NCI-H345 (cell line): ENCODE measurements around the gene PEX10.

Experiments used
- DNase-seq: peaks from one replicate; lab custom pipeline; 2025; lab: John Stamatoyannopoulos, UW

Gene PEX10

DNA sequence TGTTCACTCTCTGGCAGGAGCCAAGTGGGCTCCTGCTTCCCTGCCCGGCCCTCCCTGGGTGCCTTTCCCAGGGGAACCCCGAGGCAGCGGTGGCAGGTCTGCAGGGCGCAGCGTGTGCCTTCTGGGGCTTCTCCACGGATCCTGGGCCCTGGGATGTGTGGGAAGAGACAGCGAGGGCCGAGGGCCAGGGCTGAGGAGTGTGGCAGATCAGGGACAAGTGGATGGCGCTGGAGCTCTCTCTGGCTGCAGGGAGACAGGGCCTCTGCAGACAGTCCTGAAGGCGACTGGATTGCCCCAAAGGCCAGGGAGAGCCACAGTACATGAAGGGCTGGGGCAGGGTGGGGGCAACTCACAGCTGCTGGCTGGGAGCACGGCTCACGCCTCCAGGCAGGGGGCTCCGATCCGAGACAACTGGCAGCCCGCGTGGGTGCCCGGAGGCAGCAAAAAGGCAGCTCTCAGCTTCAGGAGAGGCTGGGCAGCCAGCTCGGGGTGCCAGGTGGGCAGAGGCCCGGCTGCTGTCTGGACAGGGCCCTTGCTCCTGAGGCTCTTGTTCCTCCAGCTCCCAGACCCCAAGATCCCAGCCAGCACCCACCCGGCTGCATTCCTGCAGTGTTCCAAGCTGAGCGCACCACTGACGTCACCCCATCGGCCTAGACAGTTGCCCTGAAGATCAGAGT lies 37.0 kb downstream of the PEX10 start:
- no peak for DNase-seq

DNA sequence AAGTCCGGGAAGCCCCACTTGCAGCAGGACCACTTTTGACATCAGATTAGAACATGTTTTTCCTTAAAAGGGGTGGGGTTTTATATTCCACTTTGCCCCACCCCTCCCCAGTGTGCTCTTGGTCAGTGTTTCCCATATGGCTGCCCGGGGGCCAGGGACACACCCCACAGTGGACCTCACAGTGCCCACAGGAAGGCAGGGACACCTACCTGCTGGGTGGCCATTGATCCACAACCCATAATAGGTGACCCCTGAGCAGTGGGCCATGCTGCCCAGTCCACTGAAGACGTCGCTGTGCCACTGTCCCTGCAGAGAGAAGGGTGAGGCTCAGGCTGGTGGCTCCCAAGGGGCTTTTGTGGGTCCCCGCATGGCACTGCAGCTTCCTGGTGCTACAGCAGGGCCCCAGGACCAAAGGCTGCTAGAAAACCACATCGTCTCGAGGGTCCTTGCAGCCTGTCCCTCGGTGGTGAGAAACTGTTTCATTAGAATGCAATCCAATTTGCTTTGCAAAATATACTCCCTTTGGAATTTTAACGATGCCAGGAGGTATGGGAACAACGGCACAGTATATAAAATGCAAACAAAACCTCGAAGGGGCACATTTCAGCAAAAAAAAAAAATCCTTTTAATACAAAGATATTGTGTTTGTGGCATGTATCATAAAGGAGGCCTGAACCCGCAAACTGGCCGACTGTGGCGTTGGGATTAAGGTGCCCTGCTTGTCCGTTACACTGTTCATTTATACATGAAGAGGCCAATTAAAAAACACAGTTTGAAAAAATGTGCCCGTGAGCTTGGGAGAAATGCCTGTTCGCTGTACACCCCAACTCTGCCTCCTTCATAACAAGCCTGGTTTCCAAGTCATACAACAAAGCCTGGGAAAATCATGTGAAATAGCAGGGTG lies 37.9 kb downstream of the PEX10 start:
- DNase-seq = no peak

DNA sequence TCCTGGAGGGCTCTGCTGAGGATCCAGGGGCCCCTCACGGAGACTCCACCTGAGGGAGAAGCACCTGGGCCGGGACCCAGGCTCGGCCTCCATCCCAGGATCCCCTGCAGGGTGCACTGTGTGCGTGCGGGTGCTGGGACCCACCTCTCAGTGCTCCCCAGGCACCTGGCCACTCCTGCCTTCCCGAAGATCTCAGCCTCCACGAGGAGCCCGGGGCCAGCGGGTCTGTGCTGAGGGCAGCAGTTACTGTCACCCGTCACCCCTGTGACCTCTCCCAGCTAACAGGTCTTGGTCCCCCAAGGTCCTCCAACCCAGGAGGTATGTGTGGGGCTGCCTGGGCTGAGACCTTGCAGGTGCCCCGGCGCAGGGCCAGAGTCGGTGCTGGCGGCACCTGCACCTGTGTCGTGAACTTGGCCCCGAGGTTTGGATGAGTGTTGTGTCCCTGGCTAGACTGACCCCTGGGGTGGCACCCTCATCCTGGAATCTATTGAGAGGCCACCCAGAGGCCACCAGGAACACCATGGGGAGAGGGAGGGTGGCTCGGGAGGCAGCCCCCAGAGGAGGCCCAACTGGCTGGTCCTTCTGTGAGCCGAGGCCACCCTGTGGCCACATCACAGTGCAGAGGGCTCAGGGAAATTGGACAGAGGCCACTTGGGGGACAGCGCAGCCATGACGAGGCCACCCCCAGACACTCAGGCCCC lies 38.7 kb downstream of the PEX10 start:
- no peak for DNase-seq

DNA sequence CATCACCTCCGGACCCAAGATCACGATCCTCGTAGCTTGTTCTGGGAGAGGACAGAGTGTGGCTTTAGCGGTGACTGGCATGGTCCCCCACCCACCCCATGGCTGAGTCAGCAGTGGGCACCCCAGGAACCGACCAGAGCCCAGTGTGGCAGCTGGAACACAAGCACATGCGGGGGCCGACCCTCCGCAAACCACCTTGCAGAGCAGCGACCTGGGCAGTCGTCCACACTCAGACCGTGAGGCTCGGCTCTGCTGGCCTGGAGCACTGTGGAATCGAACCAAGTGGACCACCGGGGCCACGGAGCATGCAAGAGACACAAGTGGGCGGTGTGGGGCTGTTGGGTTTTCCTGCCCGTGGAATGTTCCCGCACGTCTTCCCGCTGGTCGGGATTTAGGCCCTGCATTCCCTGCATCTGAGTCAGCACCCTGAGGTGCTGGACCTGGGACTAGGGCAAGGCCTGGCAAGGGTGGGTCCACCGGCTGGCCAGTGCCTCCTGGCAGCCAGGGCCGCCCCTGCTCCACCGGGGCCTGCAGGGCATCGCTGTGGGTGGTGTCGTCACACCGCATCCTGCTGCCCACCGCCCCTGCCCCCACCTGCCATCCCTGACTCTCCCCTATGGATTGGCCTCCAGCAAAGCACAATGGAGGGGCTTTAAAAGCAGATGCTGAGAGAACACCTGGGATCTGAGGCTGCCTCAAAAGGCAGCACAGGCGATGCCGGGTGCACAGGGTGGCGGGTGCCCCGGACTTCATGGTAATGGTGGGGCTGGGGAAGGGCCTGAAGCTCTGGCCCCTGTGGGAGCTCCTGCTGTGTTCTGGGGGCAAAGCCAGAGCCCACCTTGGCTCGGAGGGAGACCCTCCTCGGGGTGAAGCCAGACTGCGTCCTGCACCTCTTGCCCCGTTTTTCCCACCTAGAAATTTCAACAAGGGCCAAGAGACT lies 39.5 kb downstream of the PEX10 start:
- DNase-seq = no peak

DNA sequence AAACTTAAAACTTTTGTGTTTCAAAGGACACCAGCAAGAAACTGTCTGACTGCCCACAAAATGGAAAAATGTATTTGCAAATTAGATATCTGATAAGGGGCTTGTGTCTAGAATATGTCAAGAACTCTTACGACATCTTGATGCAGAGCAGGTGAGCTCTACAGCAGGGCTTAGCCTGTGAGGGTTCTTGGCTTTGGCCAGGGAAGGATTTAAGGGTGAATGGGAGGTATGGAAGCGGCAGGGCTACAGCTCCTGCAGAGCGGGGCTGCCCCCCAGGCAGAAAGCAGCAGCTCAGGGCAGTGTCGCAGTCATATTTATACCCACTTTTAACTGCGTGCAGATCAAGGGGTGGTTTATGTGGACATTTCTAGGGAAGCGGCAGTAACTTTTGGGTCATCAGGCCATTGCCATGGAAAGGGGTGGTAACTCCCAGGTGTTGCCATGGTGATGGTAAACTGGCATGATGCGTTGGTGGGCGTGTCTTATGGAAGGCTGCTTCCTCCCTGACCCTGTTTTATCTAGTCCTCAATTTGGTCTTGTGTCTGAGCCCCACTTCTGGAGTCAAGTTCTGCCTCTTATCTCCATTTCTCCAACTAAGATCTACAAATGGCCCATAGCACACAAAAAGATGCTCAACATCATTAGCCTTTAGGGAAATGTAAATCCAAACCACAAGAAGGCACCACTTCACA lies 44.2 kb downstream of the PEX10 start:
- no peak for DNase-seq

DNA sequence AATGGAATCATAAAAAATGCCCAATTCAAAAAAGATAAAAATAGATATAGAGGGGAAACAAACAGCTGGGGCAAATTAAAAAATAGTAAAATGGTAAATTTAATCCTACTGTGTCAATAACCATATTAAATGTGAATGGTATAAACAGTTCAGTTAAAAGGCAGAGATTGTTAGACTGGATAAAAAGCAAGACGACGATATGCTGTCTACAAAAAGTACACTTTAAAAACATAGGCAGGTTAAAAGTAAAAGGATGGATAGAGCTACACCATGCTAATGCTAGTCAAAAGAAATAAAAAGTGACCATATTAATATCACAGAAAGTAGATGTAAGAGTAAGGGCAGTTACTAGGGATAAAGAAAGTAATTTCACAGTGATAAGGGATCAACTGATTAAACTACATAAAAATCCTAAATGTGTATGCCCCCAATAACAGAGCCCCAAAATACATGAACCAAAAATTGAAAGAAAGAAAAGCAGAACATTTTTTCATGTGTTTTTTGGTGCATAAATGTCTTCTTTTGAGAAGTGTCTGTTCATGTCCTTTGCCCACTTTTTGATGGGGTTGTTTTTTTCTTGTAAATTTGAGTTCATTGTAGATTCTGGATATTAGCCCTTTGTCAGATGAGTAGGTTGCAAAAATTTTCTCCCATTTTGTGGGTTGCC lies 48.4 kb downstream of the PEX10 start:
- DNase-seq = no peak

DNA sequence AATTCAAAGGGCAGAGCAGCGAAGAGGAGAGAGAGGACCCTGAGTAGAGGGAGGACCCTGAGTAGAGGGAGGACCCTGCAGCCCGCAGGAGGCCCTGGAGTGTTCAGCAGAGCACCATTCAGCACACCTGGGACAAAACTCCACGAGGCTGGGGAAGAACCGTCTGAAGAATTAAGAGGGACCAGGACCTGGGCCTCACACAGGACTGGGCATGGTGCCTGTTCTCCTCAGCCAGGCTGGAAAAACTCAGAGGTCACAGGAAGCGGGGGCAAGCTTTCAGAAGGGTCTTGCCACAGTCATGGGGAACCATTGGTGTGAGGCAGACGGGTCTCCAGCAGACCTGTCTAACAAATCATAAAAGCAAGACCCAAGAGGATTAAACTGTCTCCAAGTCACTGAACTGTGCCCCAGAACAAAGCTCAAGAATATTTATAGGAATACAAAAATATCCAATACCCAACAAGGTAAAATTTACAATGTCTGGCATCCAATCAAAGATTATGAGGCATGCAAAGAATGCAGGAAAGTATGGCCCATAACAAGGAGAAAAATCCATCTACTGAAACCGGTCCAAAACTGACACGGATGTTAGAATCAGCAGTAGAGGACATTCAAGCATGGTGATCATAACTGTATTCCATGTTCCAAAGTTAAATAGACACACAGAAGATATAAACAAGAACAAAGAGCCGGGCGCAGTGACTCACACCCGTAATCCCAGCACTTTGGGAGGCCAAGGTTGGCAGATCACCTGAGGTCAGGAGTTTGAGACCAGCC lies 51.6 kb downstream of the PEX10 start:
- no peak for DNase-seq

DNA sequence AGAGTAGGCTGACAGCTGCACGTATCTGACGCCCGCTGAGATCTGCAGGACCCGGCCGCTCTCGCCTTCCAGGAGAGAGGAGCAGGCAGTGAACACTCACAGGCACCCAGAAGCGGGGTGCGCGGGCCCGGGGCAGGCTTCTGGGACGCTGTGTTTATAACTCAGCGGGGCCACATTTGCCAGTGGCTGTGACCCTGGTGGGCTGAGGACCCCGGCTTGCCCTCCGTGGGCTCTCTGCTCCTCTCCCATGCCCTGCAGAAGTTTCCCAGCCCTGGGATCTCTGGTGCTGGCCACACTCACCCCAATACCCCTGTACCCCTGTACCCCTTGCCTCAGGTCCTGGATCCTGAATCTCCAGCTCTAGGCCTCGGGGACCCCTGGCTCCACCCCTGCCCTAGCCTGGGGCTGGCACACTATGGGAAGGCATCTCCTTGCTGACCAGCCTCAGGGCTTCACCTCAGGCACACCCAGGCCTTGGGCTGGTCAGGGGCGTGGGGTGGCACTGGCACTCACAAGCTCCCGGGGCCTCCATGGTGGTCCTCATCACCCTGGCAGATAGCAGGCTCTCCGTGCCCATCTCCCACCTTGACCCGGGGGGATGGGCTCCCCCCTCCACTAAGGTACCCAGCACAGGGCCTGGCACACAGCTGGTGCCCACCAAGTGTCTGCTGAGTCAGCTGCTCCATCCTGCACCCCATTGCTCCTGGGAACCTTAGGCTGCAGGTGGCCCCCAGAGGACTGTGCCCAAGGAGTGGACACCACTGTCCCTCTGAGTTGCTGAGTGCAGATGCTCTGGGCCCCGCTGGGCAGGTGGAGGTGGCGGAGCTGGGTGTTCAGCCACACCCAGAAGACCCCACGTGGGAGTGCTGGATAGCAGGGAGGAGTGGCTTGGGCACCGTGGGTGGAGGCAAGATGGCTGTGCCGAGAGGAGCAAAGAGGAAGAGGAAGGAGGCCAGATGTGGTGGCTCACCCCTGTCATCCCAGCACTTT lies 53.4 kb downstream of the PEX10 start:
- DNase-seq = no peak

DNA sequence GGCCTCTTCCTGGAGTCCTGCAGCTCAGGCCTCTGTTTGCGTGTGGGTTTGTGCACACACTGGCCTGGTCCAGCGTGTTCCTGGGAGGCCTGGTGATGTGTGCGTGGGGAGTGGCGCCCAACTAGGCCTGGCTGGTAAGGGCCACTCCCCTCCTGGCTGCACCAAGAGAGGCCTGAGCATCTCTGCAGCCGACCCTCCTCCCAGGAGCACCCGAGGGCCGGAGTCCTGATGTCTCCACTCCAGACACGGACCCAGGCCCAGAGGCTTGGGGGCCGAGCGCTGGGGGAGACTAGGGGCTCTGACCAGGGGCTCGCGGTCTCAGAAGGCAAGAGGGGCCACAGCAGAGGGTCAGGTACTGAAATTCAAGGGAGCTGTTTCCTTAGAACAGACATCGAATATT lies 54.3 kb downstream of the PEX10 start:
- no peak for DNase-seq

DNA sequence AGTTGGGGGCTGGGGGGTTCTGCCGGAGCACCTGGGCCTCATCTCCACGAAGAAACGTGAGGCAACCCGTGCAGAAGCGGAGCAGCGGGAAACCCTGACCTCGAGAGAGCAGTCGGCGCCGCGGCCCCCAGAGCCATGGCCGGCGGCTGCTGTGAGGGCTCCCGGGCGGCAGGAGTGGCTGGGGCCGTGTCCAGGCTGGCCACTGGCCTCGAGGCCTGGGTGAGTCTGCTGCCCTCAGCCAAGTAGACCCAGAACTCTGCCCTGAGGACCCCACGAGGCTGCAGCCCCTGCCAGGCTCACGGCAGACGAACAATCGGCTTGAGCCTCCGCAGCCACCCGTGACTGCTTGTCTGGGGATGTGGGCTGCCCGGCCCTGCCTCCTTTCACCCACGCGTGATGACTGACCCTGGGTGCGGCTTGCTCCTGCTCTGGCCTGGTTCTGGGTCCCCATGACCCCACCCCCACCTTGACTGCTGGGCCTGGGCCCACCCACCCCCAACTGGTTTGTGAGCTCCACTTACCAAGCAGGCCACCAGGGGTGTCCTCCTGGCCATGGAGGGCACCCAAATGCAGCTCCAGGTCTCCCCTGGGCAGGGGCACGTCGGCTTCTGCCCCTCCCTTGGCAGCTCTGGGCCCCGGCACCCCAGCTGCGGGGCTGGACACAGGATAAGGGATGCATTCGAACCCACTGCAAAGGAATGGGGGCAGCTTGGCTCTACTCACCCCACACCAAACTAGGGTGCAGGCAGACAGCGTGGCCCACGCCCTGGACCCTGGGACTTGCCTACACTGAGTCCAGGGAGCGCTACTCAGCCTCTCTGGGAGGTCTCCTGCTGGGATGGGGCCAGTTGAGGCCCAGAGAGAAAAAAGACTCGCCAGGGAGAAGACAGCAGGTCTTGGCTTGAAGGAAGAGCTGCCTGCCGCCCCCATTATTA lies 55.2 kb downstream of the PEX10 start:
- no peak for DNase-seq

DNA sequence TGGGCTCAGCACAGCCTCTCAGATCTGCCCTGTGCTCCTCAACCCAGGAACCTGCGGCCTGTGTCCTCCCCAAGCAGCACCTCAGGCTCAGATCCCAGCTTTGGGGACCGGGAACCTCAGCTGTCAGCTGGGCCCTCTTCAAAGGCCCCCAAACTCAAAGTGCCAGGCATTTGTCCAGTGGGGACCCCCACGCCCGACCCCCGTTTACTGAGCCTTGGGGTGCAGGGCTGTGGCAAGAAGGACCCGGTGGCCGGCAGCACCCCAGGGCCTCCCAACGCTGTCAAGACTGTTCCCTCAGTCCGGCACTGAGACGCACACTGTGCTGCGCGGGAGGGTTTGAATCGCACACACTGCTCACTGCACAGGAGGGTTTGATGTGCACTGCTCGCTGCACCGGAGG lies 56.0 kb downstream of the PEX10 start:
- DNase-seq = no peak

DNA sequence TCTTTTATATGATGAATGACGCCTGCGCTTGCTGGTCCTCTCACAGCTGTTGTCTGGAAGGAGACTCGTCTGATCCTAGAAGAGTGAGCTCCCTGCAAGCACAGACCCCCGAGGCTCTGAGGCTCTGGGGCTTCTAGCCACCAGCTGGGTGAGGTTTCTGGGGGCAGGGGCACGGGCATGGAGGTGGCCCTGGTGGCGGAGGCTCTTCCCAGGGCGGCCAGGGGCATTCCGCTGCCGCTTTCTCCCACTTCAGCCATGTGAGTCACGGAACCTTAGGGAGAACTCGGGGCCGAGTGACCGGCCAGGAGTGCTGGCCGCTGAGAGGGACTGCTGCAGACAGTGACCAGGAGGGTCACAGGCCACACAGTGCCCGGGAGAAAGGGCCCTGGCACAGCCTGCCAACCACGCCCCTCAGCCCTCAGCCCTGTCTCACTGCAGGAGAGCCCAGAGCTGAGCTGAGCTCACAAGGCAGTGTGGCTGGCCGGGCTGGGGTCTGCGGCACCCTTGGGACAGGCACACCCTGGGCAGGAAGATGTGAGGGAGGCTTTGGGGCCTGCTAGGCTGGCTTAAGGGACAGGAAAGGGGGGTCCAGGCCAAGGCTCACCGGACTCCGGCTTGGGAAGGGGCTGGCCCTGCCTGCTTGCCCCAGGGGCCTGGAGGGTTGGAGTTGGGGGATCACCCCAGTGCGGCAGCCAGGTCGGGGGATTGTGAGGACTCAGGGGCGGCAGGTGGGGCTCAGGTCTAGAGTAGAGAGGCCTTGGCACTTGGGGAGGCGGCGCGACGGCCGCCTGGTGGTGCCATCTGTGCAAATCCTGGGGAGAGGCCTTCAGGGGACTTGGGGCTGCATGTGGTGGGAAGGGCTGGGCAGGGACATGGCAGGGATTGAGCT lies 56.7 kb downstream of the PEX10 start:
- DNase-seq = no peak

DNA sequence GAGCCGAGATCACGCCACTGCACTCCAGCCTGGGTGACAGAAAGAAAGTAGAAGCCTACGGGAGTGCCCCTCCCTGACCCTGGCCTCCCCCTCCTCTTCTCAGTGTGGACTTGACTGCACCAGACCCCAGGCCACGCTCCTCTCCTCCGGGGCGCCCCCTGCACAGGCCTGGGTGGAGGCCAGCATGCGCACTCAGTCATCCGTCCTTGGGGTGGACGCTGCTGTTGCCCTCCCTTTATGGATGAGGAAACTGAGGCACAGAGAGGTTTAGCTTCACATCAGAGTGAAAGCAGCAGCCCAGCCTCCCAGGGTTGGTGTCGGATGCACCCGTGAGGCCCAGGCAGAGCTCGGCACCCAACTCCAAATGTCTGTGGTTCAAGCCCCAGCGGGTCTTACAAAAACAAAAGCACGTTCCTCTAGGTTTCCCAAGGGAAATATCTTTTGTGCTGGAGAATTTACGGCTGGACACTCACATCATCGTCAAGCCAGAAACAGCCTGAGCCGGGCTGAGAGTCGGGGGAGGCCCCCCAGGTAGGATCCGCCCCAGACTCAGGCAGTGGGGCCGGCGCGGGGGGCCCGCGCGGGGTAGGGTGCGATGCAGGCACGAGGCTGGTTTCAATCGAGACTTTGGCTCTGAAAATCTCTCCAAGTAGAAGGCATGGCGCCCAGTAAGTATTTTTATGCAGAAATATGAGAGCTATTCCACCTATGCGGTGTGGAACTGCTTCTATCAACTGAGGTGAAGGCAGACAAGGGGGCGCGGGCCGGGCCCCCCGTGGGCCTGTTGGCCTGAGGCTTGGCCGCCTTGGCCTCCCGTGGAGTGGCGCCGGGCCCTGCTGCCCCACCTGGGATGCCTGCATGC lies 57.6 kb downstream of the PEX10 start:
- DNase-seq = no peak
